SK-N-SH treated with all-trans-retinoic acid at 6 μM for 48 hours (cell line): ENCODE data around the gene AGGF1.

ENCODE experiments used
- BACH2 ChIP-seq: fragments of 250-450 bp; sonication (Bioruptor Pico); IDR thresholded peaks from 2 replicates; pipeline ENCODE4 v1.9.0; 2021; ENCODE audit warnings: mild to moderate bottlenecking, borderline replicate concordance
- CSDC2 ChIP-seq: fragments of 250-450 bp; sonication (Bioruptor Pico); IDR thresholded peaks from 2 replicates; pipeline ENCODE4 v1.5.0; 2020; ENCODE audit warnings: mild to moderate bottlenecking, moderate library complexity
- ESRRG ChIP-seq: fragments of 250-450 bp; sonication (Bioruptor Pico); IDR thresholded peaks from 2 replicates; pipeline ENCODE4 v1.6.1; 2021; ENCODE audit warnings: mild to moderate bottlenecking
- ISL1 ChIP-seq: fragments of 250-450 bp; sonication (Bioruptor Pico); IDR thresholded peaks from 2 replicates; pipeline ENCODE4 v2.1.2; 2022; ENCODE audit warnings: mild to moderate bottlenecking, moderate library complexity
- PATZ1 ChIP-seq: fragments of 250-450 bp; sonication (Bioruptor Pico); IDR thresholded peaks from 2 replicates; pipeline ENCODE4 v1.8.0; 2020; ENCODE audit warnings: mild to moderate bottlenecking, moderate library complexity, borderline replicate concordance
- TOX ChIP-seq: fragments of 250-450 bp; sonication (Bioruptor Pico); IDR thresholded peaks from 2 replicates; pipeline ENCODE4 v1.8.0; 2021; ENCODE audit warnings: mild to moderate bottlenecking, moderate library complexity, borderline replicate concordance
- ZFP30 ChIP-seq: fragments of 450-650 bp; formaldehyde crosslinking; IDR thresholded peaks from 2 replicates; pipeline ENCODE4 v1.5.0; 2022; ENCODE audit warnings: mild to moderate bottlenecking, moderate library complexity

- TF ChIP-seq BACH2 (CRISPR knock-in tag): no peak
- no peak for TF ChIP-seq CSDC2 (CRISPR knock-in tag)
- no peak for TF ChIP-seq ZFP30 (CRISPR knock-in tag)
- no peak for TF ChIP-seq TOX (CRISPR knock-in tag)
- TF ChIP-seq ISL1: no peak
- TF ChIP-seq ESRRG (CRISPR knock-in tag): no peak
- no peak for TF ChIP-seq PATZ1 (CRISPR knock-in tag)
Measured at GRCh38 chr5:77087484-77088261, 57.5 kb downstream of the AGGF1 start.
